HG02981 (cell line): ENCODE results near the gene MAST2.
A peak's percentile ranks its signal among the peaks of the same experiment; 100 is the strongest.

ENCODE experiments used
- ATAC-seq: cut with Tn5 transposase; IDR thresholded peaks from one replicate; pipeline ENCODE4 v1.9.1; 2021; ENCODE audit warnings: mild to moderate bottlenecking, moderate library complexity; ENCODE audit not compliant: unreplicated experiment

MAST2 gene

GRCh38 chr1:45803299-45803780, at the start of gene MAST2:
Gene MAST2 (plus strand): TSS chr1:45803612. CDS start chr1:45803896, 284 bp downstream.
- ATAC-seq = peak; percentile 86

GRCh38 chr1:45755697-45756096, 47.7 kb upstream of the MAST2 start:
- ATAC-seq = no peak

GRCh38 chr1:45762291-45762690, 41.1 kb upstream of the MAST2 start:
- ATAC-seq = no peak

- no peak for ATAC-seq
These were observed 37.2 kb upstream of the MAST2 start for GRCh38 chr1:45765999-45766792.

- no peak for ATAC-seq
These were observed 36.4 kb upstream of the MAST2 start for GRCh38 chr1:45767035-45767434.

GRCh38 chr1:45769261-45769932, 34.0 kb upstream of the MAST2 start:
- ATAC-seq = no peak

GRCh38 chr1:45772971-45773370, 30.4 kb upstream of the MAST2 start:
- no peak for ATAC-seq

GRCh38 chr1:45775794-45776193, 27.6 kb upstream of the MAST2 start:
- ATAC-seq = no peak

GRCh38 chr1:45785583-45785982, 17.8 kb upstream of the MAST2 start:
- no peak for ATAC-seq

- no peak for ATAC-seq
These were observed 15.5 kb upstream of the MAST2 start for GRCh38 chr1:45787905-45788304.

- no peak for ATAC-seq
These were observed 13.8 kb upstream of the MAST2 start for GRCh38 chr1:45789601-45790000.

GRCh38 chr1:45792744-45793143, 10.7 kb upstream of the MAST2 start:
- ATAC-seq = no peak

GRCh38 chr1:45793942-45794604, 9.3 kb upstream of the MAST2 start:
- ATAC-seq = no peak

GRCh38 chr1:45796381-45796780, 7.0 kb upstream of the MAST2 start:
- ATAC-seq = no peak

GRCh38 chr1:45796946-45797345, 6.5 kb upstream of the MAST2 start:
- ATAC-seq = no peak

- no peak for ATAC-seq
These were observed 2.5 kb upstream of the MAST2 start for GRCh38 chr1:45800899-45801298.

GRCh38 chr1:45802343-45803298, 791 bp upstream of the MAST2 start:
- no peak for ATAC-seq

GRCh38 chr1:45803781-45804668, 613 bp downstream of the MAST2 start:
- peak; percentile 2 for ATAC-seq

- ATAC-seq = no peak
These were observed 1.2 kb downstream of the MAST2 start for GRCh38 chr1:45804669-45804969.

GRCh38 chr1:45806129-45806528, 2.7 kb downstream of the MAST2 start:
- no peak for ATAC-seq
